ENCODE data around the gene ZFHX3. TPM values are rescaled to one million over a fixed set of nuclear protein-coding genes. Genes with fewer than 3 reads are reported as not detected.

ZFHX3 gene
- total and polyA plus RNA-seq, 9 of the 15 experiments (the other 6 are each of a cell fraction or from before 2014, with no cell fraction given) = 0.01 to 0.23 (median 0.06) TPM; not detected in 4

DNA sequence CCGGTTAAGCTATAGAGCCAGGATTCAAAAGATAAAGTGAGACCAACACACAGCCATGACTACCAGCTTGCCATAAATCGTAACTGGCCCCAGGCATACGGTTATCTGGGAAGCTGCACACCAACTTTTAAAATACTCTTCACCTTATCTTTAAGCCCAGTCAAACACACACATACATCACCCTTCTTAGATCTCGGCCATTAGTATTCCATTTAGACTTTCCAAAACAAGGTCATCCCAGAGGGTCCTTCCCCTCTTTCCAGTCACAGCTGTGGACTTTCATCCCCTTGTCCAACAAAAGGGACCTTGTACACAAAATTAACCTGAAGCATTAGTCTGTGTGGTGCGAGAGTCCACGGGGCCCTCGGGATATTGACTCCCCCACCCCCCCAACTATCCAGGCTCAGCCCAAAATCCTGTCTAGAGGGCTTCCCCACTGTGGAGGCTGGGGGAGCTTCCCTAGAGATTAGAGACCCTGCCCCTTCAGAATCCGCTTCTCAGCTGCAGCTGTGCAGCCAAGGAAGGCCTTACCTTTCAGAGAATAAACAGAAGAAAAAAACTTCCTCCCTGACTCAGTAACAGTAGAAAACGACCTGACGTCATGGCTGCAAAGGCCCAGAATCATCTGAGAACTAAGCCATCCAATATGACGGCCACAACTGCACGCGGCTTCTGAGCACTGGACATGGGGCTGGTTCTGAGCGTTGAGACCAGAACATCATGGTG is 9.9 kb downstream of the ZFHX3 start:
- DNase-seq (ENCODE audit: extremely low read depth in 1 of 4, low spot score in 3 of 4) (peak; percentile 38 to 69 (median 59)), FAIRE-seq (peak; percentile 86), ATAC-seq (peak; percentile 84)
- ChIA-PET POLR2A (interaction anchor here (1.2 kb wide), 1 partner anchor 8 kb away, joined by 4 read pairs; no protein-coding TSS in a partner anchor), CTCF (ENCODE audit: low intra/inter-chr PET ratio) (no interaction called here)
- Histone ChIP-seq H3K4me1 (replicated peaks in 1 of 2; ENCODE audit: control insufficient read depth in 2 of 2, insufficient read depth in 2 of 2, low read length in 2 of 2) (peaks cover 3 to 13% of the 10 kb centered on the region in 2 experiments; a peak in 3 of 5 replicates), H3K9me1 (ENCODE audit: control insufficient read depth, insufficient read depth, low read length) (no peaks in the 10 kb centered on the region), H3K27me3 (ENCODE audit: control insufficient read depth in 2 of 2, insufficient read depth in 2 of 2, low read length in 2 of 2) (peaks cover 8 to 25% of the 10 kb centered on the region in 2 experiments; a peak in 3 of 5 replicates), H3K36me3 (ENCODE audit: control insufficient read depth, insufficient read depth, low read length) (no peaks in the 10 kb centered on the region), H2AFZ (ENCODE audit: low read depth, low read length) (no peak overlapping the region; the same call in 1 of the 2 replicates), H4K20me1 (replicated peaks; ENCODE audit: control insufficient read depth, insufficient read depth, low read length) (no peaks in the 10 kb centered on the region), H3K4me2 (ENCODE audit: insufficient read depth, low read length) (peak overlapping the region; percentile 56), H3K9ac (ENCODE audit: insufficient read depth in 1 of 2, low read depth in 2 of 2, low read length in 2 of 2) (no peak overlapping the region), H3K4me3 (no peak overlapping the region), H3K79me2 (ENCODE audit: control insufficient read depth, insufficient read depth, low read length) (no peaks in the 10 kb centered on the region), H3K27ac (ENCODE audit: extremely low read depth, low read depth, low read length) (no peak overlapping the region), H3K9me3 (replicated peaks; ENCODE audit: control insufficient read depth, insufficient read depth, low read depth, low read length) (no peaks in the 10 kb centered on the region)
- 7% methylated on average over 14 of the region's 14 CpGs for WGBS (ENCODE audit: insufficient coverage, low coverage, missing lambda C conversion rate)
- in situ Hi-C loops (cut with MboI) = no loop called here
- BruUV-seq (replicated peaks) = no TSS peak
- intact Hi-C loops (cut with micrococcal nuclease) = no loop called here
- TF ChIP-seq ZMIZ1 (IDR thresholded peaks at IDR 0.05; ENCODE audit: low read depth in 2 of 2, low read length in 2 of 2) = peak in 1 of 2 experiments; percentile 65; a peak in 2 of 4 replicates
- TF ChIP-seq SMAD4 (CRISPR knock-in tag; conservative IDR thresholded peaks at IDR 0.05) = 0 out of 2 replicates have a peak, but pooled peaks have one; percentile 44
- no peak for TF ChIP-seq PBX2 (CRISPR knock-in tag; IDR thresholded peaks at IDR 0.05; ENCODE audit: low read depth)
- TF ChIP-seq PBX2 (tag; conservative IDR thresholded peaks at IDR 0.05; ENCODE audit: low read depth) = peak; percentile 86
- TF ChIP-seq, protein P1, sequence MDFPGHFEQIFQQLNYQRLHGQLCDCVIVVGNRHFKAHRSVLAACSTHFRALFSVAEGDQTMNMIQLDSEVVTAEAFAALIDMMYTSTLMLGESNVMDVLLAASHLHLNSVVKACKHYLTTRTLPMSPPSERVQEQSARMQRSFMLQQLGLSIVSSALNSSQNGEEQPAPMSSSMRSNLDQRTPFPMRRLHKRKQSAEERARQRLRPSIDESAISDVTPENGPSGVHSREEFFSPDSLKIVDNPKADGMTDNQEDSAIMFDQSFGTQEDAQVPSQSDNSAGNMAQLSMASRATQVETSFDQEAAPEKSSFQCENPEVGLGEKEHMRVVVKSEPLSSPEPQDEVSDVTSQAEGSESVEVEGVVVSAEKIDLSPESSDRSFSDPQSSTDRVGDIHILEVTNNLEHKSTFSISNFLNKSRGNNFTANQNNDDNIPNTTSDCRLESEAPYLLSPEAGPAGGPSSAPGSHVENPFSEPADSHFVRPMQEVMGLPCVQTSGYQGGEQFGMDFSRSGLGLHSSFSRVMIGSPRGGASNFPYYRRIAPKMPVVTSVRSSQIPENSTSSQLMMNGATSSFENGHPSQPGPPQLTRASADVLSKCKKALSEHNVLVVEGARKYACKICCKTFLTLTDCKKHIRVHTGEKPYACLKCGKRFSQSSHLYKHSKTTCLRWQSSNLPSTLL (IDR thresholded peaks at IDR 0.05) = no peak
- peak; percentile 66; the same call in 1 of the 2 replicates for TF ChIP-seq LEF1 (IDR thresholded peaks at IDR 0.05)
- no peak for TF ChIP-seq CTCF (IDR thresholded peaks at IDR 0.05 in 2 of 3, conservative IDR thresholded peaks at IDR 0.05 in 1 of 3; ENCODE audit: insufficient read depth in 2 of 3, low read depth in 1 of 3, low read length in 3 of 3)
- no peak for TF ChIP-seq BCL6 (CRISPR knock-in tag; IDR thresholded peaks at IDR 0.05)
- TF ChIP-seq PML (IDR thresholded peaks at IDR 0.05; ENCODE audit: low read length) = peak; percentile 89
- peak; percentile 61; the same call in 1 of the 2 replicates for TF ChIP-seq ZNF644 (tag; IDR thresholded peaks at IDR 0.05; ENCODE audit: low read depth)
- TF ChIP-seq RFX1 (IDR thresholded peaks at IDR 0.05) = peak; percentile 30

Measured in K562 (cell line).